Activated CD8-positive, alpha-beta memory T cell treated with anti-CD3 and anti-CD28 coated beads, Interleukin-2, amount 10 ng/mL, durations not matched to agents 7 days and 5 days (primary cell): ENCODE results near the gene PDGFA. TPM values are rescaled to one million over a fixed set of nuclear protein-coding genes. Genes with fewer than 3 reads are reported as not detected.
A peak's percentile ranks its signal among the peaks of the same experiment; 100 is the strongest.

Experiments
- ATAC-seq: fragments of 150-1000 bp; cut with Tn5 transposase; one replicate; pipeline ENCODE4 v1.10.0; 2021; ENCODE audit warnings: moderate library complexity
- CTCF ChIA-PET: fragments of 350-600 bp; sonication (Branson Sonifier 250); formaldehyde crosslinking; loops from one replicate; lab custom pipeline; 2021; ENCODE audit warnings: antibody characterized with exemption; lab: Charles Lee
- DNase-seq: peaks from one replicate; pipeline ENCODE4 v3.0.0-alpha.2; 2020
- H3K27ac Mint-ChIP-seq: one replicate; pipeline ENCODE4 v1.8.0; 2021; ENCODE audit warnings: mild to moderate bottlenecking, mixed read lengths
- H3K27me3 Mint-ChIP-seq: one replicate; pipeline ENCODE4 v1.8.0; 2021; ENCODE audit warnings: mixed read lengths
- H3K36me3 Mint-ChIP-seq: one replicate; pipeline ENCODE4 v1.8.0; 2021; ENCODE audit warnings: mild to moderate bottlenecking, mixed read lengths
- H3K4me1 Mint-ChIP-seq: one replicate; pipeline ENCODE4 v1.8.0; 2021; ENCODE audit warnings: mixed read lengths
- H3K4me3 Mint-ChIP-seq: one replicate; pipeline ENCODE4 v1.8.0; 2021; ENCODE audit warnings: mild to moderate bottlenecking, moderate library complexity, mixed read lengths
- H3K9me3 Mint-ChIP-seq: one replicate; pipeline ENCODE4 v1.8.0; 2022; ENCODE audit warnings: low read depth, mixed read lengths
- total RNA-seq, 2 experiments: library from RNA; stranded (reverse); gene quantifications; one replicate each; pipeline ENCODE4 v1.2.3, GENCODE V29; 2021

Gene PDGFA
- total RNA-seq, 2 experiments from 2014 or later: 0.67 to 2.3 TPM

- H3K36me3 Mint-ChIP-seq: no peaks in the 10 kb centered on the region
- H3K27ac Mint-ChIP-seq: peak overlapping the region; percentile 43
- ATAC-seq: no peak
- peaks cover 17% of the 10 kb centered on the region for H3K4me1 Mint-ChIP-seq
- H3K4me3 Mint-ChIP-seq: no peak overlapping the region
- peak; percentile 49 for DNase-seq
- CTCF ChIA-PET: no interaction called here
- no peaks in the 10 kb centered on the region for H3K9me3 Mint-ChIP-seq
- peaks cover 27% of the 10 kb centered on the region for H3K27me3 Mint-ChIP-seq
Measured at GRCh38 chr7:513521-514166, 6.0 kb downstream of the PDGFA start.

- CTCF ChIA-PET: no interaction called here
- ATAC-seq (no peak), DNase-seq (no peak)
- no peak overlapping the region for H3K4me3 Mint-ChIP-seq
- H3K27me3 Mint-ChIP-seq: peaks cover 20% of the 10 kb centered on the region
- H3K27ac Mint-ChIP-seq: no peak overlapping the region
- H3K9me3 Mint-ChIP-seq: no peaks in the 10 kb centered on the region
- no peaks in the 10 kb centered on the region for H3K36me3 Mint-ChIP-seq
- peaks cover 12% of the 10 kb centered on the region for H3K4me1 Mint-ChIP-seq
Measured at GRCh38 chr7:512541-513311, 6.9 kb downstream of the PDGFA start.

- H3K9me3 Mint-ChIP-seq: no peaks in the 10 kb centered on the region
Measured at GRCh38 chr7:512146-512510, 7.5 kb downstream of the PDGFA start.

DNA sequence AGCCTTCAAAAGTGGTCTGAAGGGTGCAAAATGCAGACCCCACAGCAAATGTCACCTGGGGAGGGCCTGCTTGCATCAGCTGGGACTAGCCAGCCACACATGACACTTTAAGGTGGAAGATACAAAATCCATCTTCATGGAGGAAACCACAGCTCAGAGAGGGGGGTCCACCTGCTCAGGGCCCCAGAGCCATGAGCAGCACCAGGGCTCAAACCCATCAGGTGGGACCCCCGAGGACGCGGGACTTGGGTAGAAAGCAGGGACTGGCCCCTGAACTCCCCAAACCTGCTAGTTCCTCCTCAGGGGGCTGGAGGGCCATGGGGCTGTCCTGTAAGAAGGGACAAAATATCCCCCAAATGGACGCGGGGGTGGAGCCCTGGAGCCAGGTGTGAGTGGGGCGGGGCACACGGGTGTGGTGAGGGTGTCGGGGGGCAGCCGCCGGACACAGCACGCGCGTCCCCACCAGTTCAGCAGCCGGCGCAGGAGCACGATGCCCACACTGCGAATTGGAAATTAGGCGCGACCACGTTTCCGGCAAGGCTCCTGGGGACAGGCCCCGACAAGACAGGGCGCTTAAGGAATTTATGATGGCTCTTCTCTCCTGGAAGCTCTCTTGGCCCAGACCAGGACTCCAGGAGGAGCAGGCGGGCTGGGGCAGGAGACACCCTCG, 8.0 kb downstream of the PDGFA start:
- CTCF ChIA-PET: no interaction called here
- Mint-ChIP-seq H3K4me3 (no peak overlapping the region), H3K4me1 (peaks cover 11% of the 10 kb centered on the region), H3K9me3 (no peaks in the 10 kb centered on the region), H3K36me3 (no peaks in the 10 kb centered on the region), H3K27ac (no peak overlapping the region), H3K27me3 (peaks cover 17% of the 10 kb centered on the region)
- no peak for DNase-seq
- ATAC-seq: no peak

More at GRCh38 chr7:512146-512510, 7.5 kb downstream of the PDGFA start:
- H3K27me3 Mint-ChIP-seq: peaks cover 18% of the 10 kb centered on the region
- peaks cover 11% of the 10 kb centered on the region for H3K4me1 Mint-ChIP-seq
- no peak overlapping the region for H3K4me3 Mint-ChIP-seq
- no peak for DNase-seq
- H3K27ac Mint-ChIP-seq: no peak overlapping the region
- ATAC-seq: no peak
- CTCF ChIA-PET: no interaction called here
- H3K36me3 Mint-ChIP-seq: no peaks in the 10 kb centered on the region

DNA sequence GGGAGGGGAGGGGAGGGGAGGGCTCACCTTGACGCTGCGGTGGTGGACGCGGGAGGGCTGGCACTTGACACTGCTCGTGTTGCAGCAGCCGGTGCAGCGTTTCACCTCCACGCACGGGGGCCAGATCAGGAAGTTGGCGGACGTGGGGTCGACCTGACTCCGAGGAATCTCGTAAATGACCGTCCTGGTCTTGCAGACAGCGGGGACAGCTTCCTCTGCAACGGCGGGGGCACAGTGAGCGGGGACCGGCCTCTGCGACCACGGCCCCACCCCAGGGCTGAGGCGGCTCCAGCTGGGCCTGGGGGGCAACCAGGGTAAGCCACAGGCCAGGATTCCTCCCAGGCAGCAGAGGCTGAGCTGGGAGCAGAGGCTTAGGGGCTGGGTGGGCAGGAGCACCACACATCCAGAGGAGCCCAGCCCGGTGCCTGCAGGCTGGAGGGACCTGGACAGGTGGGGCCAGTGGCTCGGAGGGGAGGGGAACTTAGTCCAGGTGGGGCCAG, 8.8 kb downstream of the PDGFA start:
- H3K4me3 Mint-ChIP-seq: no peak overlapping the region
- H3K36me3 Mint-ChIP-seq: no peaks in the 10 kb centered on the region
- no peak for ATAC-seq
- peaks cover 11% of the 10 kb centered on the region for H3K27me3 Mint-ChIP-seq
- H3K9me3 Mint-ChIP-seq: no peaks in the 10 kb centered on the region
- CTCF ChIA-PET: no interaction called here
- no peak for DNase-seq
- no peak overlapping the region for H3K27ac Mint-ChIP-seq
- H3K4me1 Mint-ChIP-seq: peaks cover 8% of the 10 kb centered on the region

DNA sequence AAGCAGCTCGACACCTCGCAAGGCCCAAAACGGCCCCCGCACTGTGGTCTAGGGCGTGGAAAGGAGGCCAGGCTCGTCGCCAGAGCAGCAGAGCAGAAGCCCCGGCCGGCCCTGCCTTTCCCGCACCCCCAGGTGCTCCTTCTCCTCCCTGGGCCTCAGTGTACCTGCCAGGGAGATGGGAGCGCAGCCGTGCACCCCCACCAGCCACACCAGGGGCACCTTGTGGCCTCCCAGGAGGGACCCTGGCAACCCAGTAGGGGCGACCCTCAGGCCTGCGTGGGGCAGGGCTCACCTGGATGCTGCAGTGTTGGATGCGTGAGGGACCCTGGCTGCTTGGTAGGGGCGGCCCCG, 9.5 kb downstream of the PDGFA start:
- ATAC-seq (no peak), DNase-seq (no peak)
- no peak overlapping the region for H3K4me3 Mint-ChIP-seq
- CTCF ChIA-PET: no interaction called here
- peaks cover 4% of the 10 kb centered on the region for H3K27me3 Mint-ChIP-seq
- H3K36me3 Mint-ChIP-seq: no peaks in the 10 kb centered on the region
- peaks cover 8% of the 10 kb centered on the region for H3K4me1 Mint-ChIP-seq
- no peaks in the 10 kb centered on the region for H3K9me3 Mint-ChIP-seq
- H3K27ac Mint-ChIP-seq: no peak overlapping the region

- CTCF ChIA-PET: no interaction called here
- H3K27ac Mint-ChIP-seq: no peak overlapping the region
- ATAC-seq: no peak
- no peaks in the 10 kb centered on the region for H3K9me3 Mint-ChIP-seq
- DNase-seq: no peak
- H3K4me1 Mint-ChIP-seq: peaks cover 8% of the 10 kb centered on the region
- no peaks in the 10 kb centered on the region for H3K36me3 Mint-ChIP-seq
- H3K4me3 Mint-ChIP-seq: no peak overlapping the region
- H3K27me3 Mint-ChIP-seq: peaks cover 3% of the 10 kb centered on the region
Measured at GRCh38 chr7:509426-510130, 10.1 kb downstream of the PDGFA start.

- H3K4me3 Mint-ChIP-seq: no peak overlapping the region
- H3K9me3 Mint-ChIP-seq: no peaks in the 10 kb centered on the region
- CTCF ChIA-PET: no interaction called here
- no peak overlapping the region for H3K27ac Mint-ChIP-seq
- DNase-seq (no peak), ATAC-seq (no peak)
- H3K4me1 Mint-ChIP-seq: peaks cover 3% of the 10 kb centered on the region
- no peaks in the 10 kb centered on the region for H3K27me3 Mint-ChIP-seq
- H3K36me3 Mint-ChIP-seq: no peaks in the 10 kb centered on the region
Measured at GRCh38 chr7:508461-509170, 11.0 kb downstream of the PDGFA start.

GRCh38 chr7:507623-508300, 11.9 kb downstream of the PDGFA start:
- H3K27me3 Mint-ChIP-seq: no peaks in the 10 kb centered on the region
- no peaks in the 10 kb centered on the region for H3K4me1 Mint-ChIP-seq
- CTCF ChIA-PET: no interaction called here
- H3K4me3 Mint-ChIP-seq: no peak overlapping the region
- ATAC-seq (no peak), DNase-seq (no peak)
- no peaks in the 10 kb centered on the region for H3K36me3 Mint-ChIP-seq
- no peaks in the 10 kb centered on the region for H3K9me3 Mint-ChIP-seq
- H3K27ac Mint-ChIP-seq: no peak overlapping the region

DNA sequence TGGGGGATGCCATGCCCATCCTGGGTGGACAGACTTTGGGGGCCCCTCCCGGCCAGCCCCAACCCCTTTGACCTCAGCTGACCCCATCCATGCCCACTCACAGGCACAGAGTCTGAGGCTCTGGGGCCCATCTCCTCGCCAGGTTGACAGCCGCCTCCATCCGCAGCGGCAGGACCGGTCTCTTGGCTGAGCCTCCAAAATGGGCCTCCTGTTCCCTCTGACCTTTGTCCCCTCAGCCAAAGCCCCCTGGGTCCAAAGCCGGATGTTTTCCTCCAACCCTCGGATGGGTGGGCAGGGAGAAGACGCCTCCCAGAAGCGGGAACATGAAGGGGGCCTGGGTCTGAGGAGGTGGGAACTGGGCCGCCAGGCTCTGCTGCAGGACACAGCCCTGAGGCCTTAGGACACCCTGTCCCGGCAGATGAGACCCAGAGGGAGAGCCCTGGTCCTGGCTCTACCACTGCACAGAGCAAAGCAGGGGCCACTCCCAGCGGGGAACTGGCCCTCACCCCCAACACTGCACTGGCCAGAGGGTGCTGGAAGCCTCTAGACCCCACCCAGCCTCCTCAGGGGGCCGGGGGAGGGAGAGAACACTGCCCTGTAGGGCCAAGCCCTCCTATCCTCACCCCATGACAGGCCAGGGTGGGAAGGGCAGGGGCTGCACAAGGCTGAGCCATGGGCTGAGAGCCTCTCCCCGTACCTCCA, 12.6 kb downstream of the PDGFA start:
- CTCF ChIA-PET: no interaction called here
- H3K4me1 Mint-ChIP-seq: no peaks in the 10 kb centered on the region
- H3K4me3 Mint-ChIP-seq: no peak overlapping the region
- no peaks in the 10 kb centered on the region for H3K36me3 Mint-ChIP-seq
- no peaks in the 10 kb centered on the region for H3K9me3 Mint-ChIP-seq
- H3K27me3 Mint-ChIP-seq: no peaks in the 10 kb centered on the region
- DNase-seq: no peak
- ATAC-seq: no peak
- H3K27ac Mint-ChIP-seq: no peak overlapping the region

DNA sequence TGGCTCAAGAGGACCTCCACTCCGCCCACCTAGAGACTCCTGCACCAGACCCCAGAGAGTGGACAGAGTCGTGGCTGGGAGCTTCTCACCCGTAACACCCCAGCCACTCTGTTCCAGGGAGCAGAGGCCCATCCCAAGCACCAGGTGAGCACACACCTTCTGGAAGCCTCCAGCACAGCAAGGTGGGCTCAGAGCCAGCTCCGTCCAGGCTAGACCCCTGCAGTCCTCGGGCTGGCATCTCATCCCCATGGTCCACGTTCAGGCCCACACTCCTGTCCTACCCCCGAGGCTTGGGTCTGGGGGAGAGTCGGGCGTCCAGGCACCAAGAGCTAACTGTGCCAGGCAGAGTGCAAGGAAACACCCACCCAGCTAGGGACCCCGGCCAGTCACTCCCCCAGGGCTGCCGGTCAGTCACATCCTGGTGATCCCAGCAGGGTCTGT, 13.2 kb downstream of the PDGFA start:
- H3K4me1 Mint-ChIP-seq: no peaks in the 10 kb centered on the region
- no peaks in the 10 kb centered on the region for H3K27me3 Mint-ChIP-seq
- H3K27ac Mint-ChIP-seq: no peak overlapping the region
- H3K9me3 Mint-ChIP-seq: no peaks in the 10 kb centered on the region
- DNase-seq (no peak), ATAC-seq (no peak)
- CTCF ChIA-PET: no interaction called here
- H3K36me3 Mint-ChIP-seq: no peaks in the 10 kb centered on the region
- H3K4me3 Mint-ChIP-seq: no peak overlapping the region

- Mint-ChIP-seq H3K4me3 (no peak overlapping the region), H3K36me3 (no peaks in the 10 kb centered on the region), H3K27ac (no peak overlapping the region), H3K4me1 (no peaks in the 10 kb centered on the region), H3K9me3 (no peaks in the 10 kb centered on the region), H3K27me3 (no peaks in the 10 kb centered on the region)
- DNase-seq (no peak), ATAC-seq (no peak)
- CTCF ChIA-PET: no interaction called here
Measured at GRCh38 chr7:505171-505570, 14.5 kb downstream of the PDGFA start.
